ENCODE measurements around the gene PBRM1. TPM values are rescaled to one million over a fixed set of nuclear protein-coding genes. Genes with fewer than 3 reads are reported as not detected.

The PBRM1 gene
- total and polyA plus RNA-seq, 2 of the 13 experiments (the other 11 are each of a cell fraction or from before 2014, with no cell fraction given), result 10.9 to 33.2 TPM

DNA sequence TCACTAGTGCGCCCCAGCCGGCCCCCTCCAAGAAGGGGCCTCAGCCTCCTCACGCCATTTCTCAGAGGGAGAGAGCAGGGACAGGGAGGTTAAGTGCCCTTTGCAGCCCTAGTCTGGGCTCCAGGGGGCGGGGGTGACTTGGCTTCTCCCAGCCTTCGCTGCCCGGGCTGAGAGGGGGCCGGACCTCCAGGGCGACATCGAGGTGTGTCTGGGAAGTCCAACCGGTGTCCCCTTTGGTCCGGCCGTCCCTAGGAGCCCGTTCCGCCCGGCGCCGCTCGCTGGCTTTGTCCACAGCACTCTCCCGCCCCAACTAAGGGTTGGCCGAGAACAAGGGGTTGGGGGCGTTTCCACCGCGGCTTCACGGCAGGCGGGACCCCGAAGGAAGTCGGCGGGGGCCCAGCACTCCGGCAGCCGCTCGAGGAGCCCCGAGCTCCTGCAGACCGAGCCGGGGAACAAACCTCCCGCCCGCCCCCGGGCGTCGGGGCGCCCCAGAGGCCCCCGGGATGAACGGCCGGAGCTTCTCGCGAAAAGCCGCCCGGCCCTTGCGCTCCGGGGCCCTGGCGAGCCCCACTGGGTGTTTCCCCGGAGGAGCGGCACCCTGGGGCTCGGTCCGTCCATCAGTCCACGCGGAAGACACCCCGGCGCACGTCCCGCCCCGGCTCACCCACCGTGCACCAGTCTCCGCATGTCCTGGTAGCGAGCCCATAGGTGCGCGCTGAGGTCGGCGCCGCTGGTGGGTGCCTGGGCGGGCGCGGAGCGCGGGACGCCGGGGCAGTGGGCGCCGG lies 152.7 kb downstream of the PBRM1 start:
- Histone ChIP-seq H3K79me2 (ENCODE audit: insufficient read depth, low read length) (peaks cover 57% of the 10 kb centered on the region), H2AFZ (ENCODE audit: low read length) (no peak overlapping the region), H3K36me3 (replicated peaks in 1 of 2; ENCODE audit: control insufficient read depth in 1 of 2, insufficient read depth in 2 of 2, low read length in 2 of 2) (peaks cover 9 to 13% of the 10 kb centered on the region in 2 experiments; a peak in 4 of 5 replicates), H3K4me3 (replicated peaks in 1 of 3; ENCODE audit: insufficient read depth in 1 of 3, low read depth in 2 of 3, low read length in 3 of 3) (peak overlapping the region; percentile 65 to 89 (median 87)), H3K9ac (ENCODE audit: insufficient read depth, low read depth, low read length) (peak overlapping the region; percentile 85), H3K9me3 (ENCODE audit: low read length) (no peaks in the 10 kb centered on the region), H3K4me1 (ENCODE audit: insufficient read depth, low read length) (peaks cover 55% of the 10 kb centered on the region), H3K27ac (ENCODE audit: extremely low read length, insufficient read depth, low read length) (peak overlapping the region; percentile 66), H3K4me2 (ENCODE audit: low read depth, low read length) (peak overlapping the region; percentile 90), H3K27me3 (ENCODE audit: control insufficient read depth in 1 of 2, insufficient read depth in 2 of 2, low read length in 2 of 2) (no peaks in the 10 kb centered on the region; a peak in 1 of 5 replicates), H4K20me1 (ENCODE audit: insufficient read depth, low read length) (peaks cover 9% of the 10 kb centered on the region)
- DNase-seq (ENCODE audit: low spot score), result no peak
- in situ Hi-C loops (cut with HindIII; ENCODE audit: extremely low pct_ligation_motif_present, low pct_unique_long_range_greater_than_20kb), result no loop called here
- no TSS peak for BruUV-seq (replicated peaks)
- no peak for FAIRE-seq
- no peak for ATAC-seq
- ChIA-PET POLR2A (interaction anchor here (1.0 to 1.5 kb wide), 4 partner anchors 10 to 37 kb away, joined by 3 to 5 read pairs (median 4); partner anchors contain the start of gene STAB1), CTCF (ENCODE audit: low intra/inter-chr PET ratio, low total read pairs) (no interaction called here)
- intact Hi-C loops (cut with micrococcal nuclease; ENCODE audit: unreplicated experiment), result loop anchor here (5.0 kb wide), 1 partner anchor 61 kb away; no protein-coding TSS in a partner anchor
- 0% methylated on average over 3 of the region's 78 CpGs for WGBS (ENCODE audit: low lambda C conversion rate)
- TF ChIP-seq PHF8 (CRISPR knock-in tag; IDR thresholded peaks at IDR 0.05) (no peak), ZNF414 (CRISPR knock-in tag; IDR thresholded peaks at IDR 0.05) (no peak), PHB2 (IDR thresholded peaks at IDR 0.05; ENCODE audit: partially characterized antibody) (no peak), ZNF543 (CRISPR knock-in tag; IDR thresholded peaks at IDR 0.05) (0 out of 2 replicates have a peak, but pooled peaks have one; percentile 41), ZFYVE20 (CRISPR knock-in tag; IDR thresholded peaks at IDR 0.05; ENCODE audit: borderline replicate concordance, low read depth) (no peak), ZNF562 (CRISPR knock-in tag; IDR thresholded peaks at IDR 0.05; ENCODE audit: borderline replicate concordance) (no peak), ZFX (CRISPR knock-in tag; IDR thresholded peaks at IDR 0.05; ENCODE audit: low read depth) (peak; percentile 20), MYC (CRISPR knock-in tag; IDR thresholded peaks at IDR 0.05; ENCODE audit: borderline replicate concordance) (no peak), TCF7 (IDR thresholded peaks at IDR 0.05; ENCODE audit: low read depth) (no peak), ZFP82 (CRISPR knock-in tag; IDR thresholded peaks at IDR 0.05; ENCODE audit: borderline replicate concordance) (peak; percentile 14; the same call in 1 of the 2 replicates), GLMP (CRISPR knock-in tag; IDR thresholded peaks at IDR 0.05; ENCODE audit: borderline replicate concordance) (no peak), ZNF350 (CRISPR knock-in tag; IDR thresholded peaks at IDR 0.05; ENCODE audit: borderline replicate concordance, low read depth) (no peak), ZMYM3 (CRISPR knock-in tag; IDR thresholded peaks at IDR 0.05) (no peak), CBX5 (CRISPR knock-in tag; IDR thresholded peaks at IDR 0.05; ENCODE audit: borderline replicate concordance) (no peak), KAT2B (IDR thresholded peaks at IDR 0.05; ENCODE audit: borderline replicate concordance, low read depth, low read length) (no peak), ZNF263 (CRISPR knock-in tag; IDR thresholded peaks at IDR 0.05) (peak; percentile 14; the same call in 1 of the 2 replicates), SMAD1 (CRISPR knock-in tag; IDR thresholded peaks at IDR 0.05; ENCODE audit: borderline replicate concordance, low read depth) (no peak; the same call in 1 of the 2 replicates), AHR (CRISPR knock-in tag; IDR thresholded peaks at IDR 0.05) (no peak), ZNF564 (CRISPR knock-in tag; IDR thresholded peaks at IDR 0.05) (peak; percentile 44; the same call in 1 of the 2 replicates), ZNF816 (CRISPR knock-in tag; IDR thresholded peaks at IDR 0.05; ENCODE audit: borderline replicate concordance) (no peak), ZNF3 (CRISPR knock-in tag; IDR thresholded peaks at IDR 0.05) (no peak), ZKSCAN5 (CRISPR knock-in tag; IDR thresholded peaks at IDR 0.05) (no peak)
- TF ChIP-seq, protein P1, sequence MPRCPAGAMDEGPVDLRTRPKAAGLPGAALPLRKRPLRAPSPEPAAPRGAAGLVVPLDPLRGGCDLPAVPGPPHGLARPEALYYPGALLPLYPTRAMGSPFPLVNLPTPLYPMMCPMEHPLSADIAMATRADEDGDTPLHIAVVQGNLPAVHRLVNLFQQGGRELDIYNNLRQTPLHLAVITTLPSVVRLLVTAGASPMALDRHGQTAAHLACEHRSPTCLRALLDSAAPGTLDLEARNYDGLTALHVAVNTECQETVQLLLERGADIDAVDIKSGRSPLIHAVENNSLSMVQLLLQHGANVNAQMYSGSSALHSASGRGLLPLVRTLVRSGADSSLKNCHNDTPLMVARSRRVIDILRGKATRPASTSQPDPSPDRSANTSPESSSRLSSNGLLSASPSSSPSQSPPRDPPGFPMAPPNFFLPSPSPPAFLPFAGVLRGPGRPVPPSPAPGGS (CRISPR knock-in tag; IDR thresholded peaks at IDR 0.05), result no peak; the same call in 1 of the 2 replicates
